HL-60 (cell line): Measurements from ENCODE around the gene CCDC40.

Experiments
- CTCF ChIP-seq: IDR thresholded peaks from one replicate; pipeline ENCODE4 v1.5.1; 2011; ENCODE audit warnings: low read length, control low read depth, inconsistent platforms; ENCODE audit not compliant: insufficient read depth
- GABPA ChIP-seq: IDR thresholded peaks from 2 replicates; pipeline ENCODE4 v1.6.1; 2012; ENCODE audit warnings: low read depth
- POLR2AphosphoS5 ChIP-seq: IDR thresholded peaks from 2 replicates; pipeline ENCODE4 v1.6.1; 2012; ENCODE audit warnings: low read depth

GRCh38 chr17:80116276-80116920, 80.0 kb downstream of the CCDC40 start:
- TF ChIP-seq GABPA (no peak), POLR2AphosphoS5 (no peak), CTCF (no peak)
